K562 (cell line): ENCODE measurements around the gene NXF1. TPM values are rescaled to one million over a fixed set of nuclear protein-coding genes. Genes with fewer than 3 reads are reported as not detected.

Experiments
- ATAC-seq: fragments of 200-7000 bp; cut with Tn5 transposase; 3 replicates; pipeline ENCODE4 v1.9.1; 2020; ENCODE audit warnings: moderate library complexity
- BruUV-seq: library from RNA; stranded (reverse); fragments of 400-500 nt; replicated peaks from 2 replicates; lab custom pipeline; 2021; lab: Mats Ljungman, UMichigan
- CTCF ChIA-PET: fragments of 300-600 bp; formaldehyde crosslinking; extraction: SDS; loops from one replicate; lab custom pipeline; 2021; ENCODE audit warnings: low intra/inter-chr PET ratio; lab: Yijun Ruan, JAX
- POLR2A ChIA-PET: fragments of 300-600, 350-650 bp; sonication (Branson Sonifier 250); formaldehyde crosslinking; extraction: SDS; loops from one replicate; lab custom pipeline; 2021; ENCODE audit warnings: antibody characterized with exemption, inconsistent platforms; lab: Yijun Ruan, JAX
- DNase-seq, 4 experiments: peaks; one replicate each; pipeline versions ENCODE4 v3.0.0 to v3.0.0-alpha.2; 2011 to 2018; ENCODE audit warnings: low spot score in 3 of 4, mixed read lengths in 3 of 4; ENCODE audit errors: extremely low read depth in 1 of 4
- FAIRE-seq: peaks from 2 replicates; lab custom pipeline; 2011; peaks lifted over from hg19 to GRCh38; lab: Jason Lieb, UNC
- H2AFZ ChIP-seq: 2 replicates; pipeline ENCODE4 v1.6.0; 2011; ENCODE audit warnings: low read depth, low read length, control low read depth, inconsistent platforms
- H3K27ac ChIP-seq: fragments of 200-600 bp; 3 replicates; pipeline ENCODE4 v1.8.0; 2011; ENCODE audit warnings: low read depth, mild to moderate bottlenecking, control low read depth, inconsistent platforms, low read length, moderate library complexity, mixed read lengths; ENCODE audit errors: extremely low read depth
- H3K27me3 ChIP-seq, 2 experiments: fragments of 300-600 bp in 1 of 2; 2 replicates in 1 of 2; 3 replicates in 1 of 2; pipeline versions ENCODE4 v1.6.0 to v1.8.0; 2011; ENCODE audit warnings: inconsistent platforms in 2 of 2, low read length in 2 of 2, mild to moderate bottlenecking in 1 of 2, mixed read lengths in 1 of 2, moderate library complexity in 1 of 2; ENCODE audit not compliant: control insufficient read depth in 2 of 2, insufficient read depth in 2 of 2
- H3K36me3 ChIP-seq: fragments of 300-600 bp; 3 replicates; pipeline ENCODE4 v1.8.0; 2011; ENCODE audit warnings: mild to moderate bottlenecking, low read length, inconsistent platforms; ENCODE audit not compliant: control insufficient read depth, insufficient read depth
- H3K4me1 ChIP-seq, 2 experiments: fragments of 200-600 bp in 1 of 2; replicated peaks in 1 of 2; 2 replicates in 1 of 2; 3 replicates in 1 of 2; pipeline versions ENCODE4 v1.5.1 to v1.8.0; 2011; ENCODE audit warnings: inconsistent platforms in 2 of 2, low read length in 2 of 2, mild to moderate bottlenecking in 1 of 2, mixed read lengths in 1 of 2, moderate library complexity in 1 of 2; ENCODE audit not compliant: control insufficient read depth in 2 of 2, insufficient read depth in 2 of 2
- H3K4me2 ChIP-seq: 2 replicates; pipeline ENCODE4 v1.6.1; 2011; ENCODE audit warnings: low read length, control low read depth, inconsistent platforms, mixed read lengths; ENCODE audit not compliant: insufficient read depth
- H3K4me3 ChIP-seq: fragments of 200-600 bp; sonication (generic), shearing (Covaris generic); 2 replicates; pipeline ENCODE4 v1.5.1; 2016; ENCODE audit warnings: control low read depth, inconsistent platforms
- H3K79me2 ChIP-seq: fragments of 200-600 bp; 3 replicates; pipeline ENCODE4 v1.8.0; 2011; ENCODE audit warnings: low read length, inconsistent platforms; ENCODE audit not compliant: control insufficient read depth, insufficient read depth
- H3K9ac ChIP-seq, 2 experiments: 2 replicates each; pipeline versions ENCODE4 v1.6.0 to v1.6.1; 2011; ENCODE audit warnings: low read depth in 2 of 2, low read length in 2 of 2, control low read depth in 1 of 2, inconsistent platforms in 1 of 2, mild to moderate bottlenecking in 1 of 2, mixed read lengths in 1 of 2; ENCODE audit not compliant: insufficient read depth in 1 of 2
- H3K9me1 ChIP-seq: one replicate; pipeline ENCODE4 v1.6.0; 2011; ENCODE audit warnings: inconsistent platforms, mild to moderate bottlenecking, low read length, moderate library complexity; ENCODE audit not compliant: control insufficient read depth, insufficient read depth
- H3K9me3 ChIP-seq: replicated peaks from 2 replicates; pipeline ENCODE4 v1.5.1; 2011; ENCODE audit warnings: low read depth, low read length, inconsistent platforms; ENCODE audit not compliant: control insufficient read depth, insufficient read depth
- H4K20me1 ChIP-seq: replicated peaks from 2 replicates; pipeline ENCODE4 v1.6.1; 2011; ENCODE audit warnings: low read length, inconsistent platforms, mixed read lengths; ENCODE audit not compliant: control insufficient read depth, insufficient read depth
- CTBP1 ChIP-seq: fragments of 450-650 bp; IDR thresholded peaks from 2 replicates; pipeline ENCODE4 v1.6.1; 2016; ENCODE audit warnings: borderline replicate concordance
- EGR1 ChIP-seq: fragments of 450-650 bp; conservative IDR thresholded peaks from 2 replicates; pipeline ENCODE4 v1.6.1; 2017; ENCODE audit warnings: mild to moderate bottlenecking
- FOXA3 ChIP-seq, 2 experiments: fragments of 450-650 bp in 1 of 2; sonication (generic) in 1 of 2; formaldehyde crosslinking; IDR thresholded peaks in 1 of 2; conservative IDR thresholded peaks in 1 of 2; 2 replicates each; pipeline versions ENCODE4 v1.4.0 to v1.8.0; 2020 to 2022; ENCODE audit warnings: mild to moderate bottlenecking in 2 of 2, missing genetic modification reagents in 1 of 2
- GABPB2 ChIP-seq: fragments of 250-450 bp; sonication (Bioruptor Pico); conservative IDR thresholded peaks from 2 replicates; pipeline ENCODE4 v1.5.1; 2021; ENCODE audit warnings: mild to moderate bottlenecking
- HMG20A ChIP-seq: fragments of 450-650 bp; formaldehyde crosslinking; conservative IDR thresholded peaks from 2 replicates; pipeline ENCODE4 v1.4.0; 2020; ENCODE audit warnings: mild to moderate bottlenecking, mixed read lengths
- KAT2B ChIP-seq: IDR thresholded peaks from one replicate; pipeline ENCODE4 v1.6.1; 2012; ENCODE audit warnings: low read depth, mild to moderate bottlenecking, control low read depth, inconsistent platforms, low read length, moderate library complexity
- MAFG ChIP-seq: fragments of 450-650 bp; conservative IDR thresholded peaks from 2 replicates; pipeline ENCODE4 v1.6.1; 2016; ENCODE audit warnings: missing genetic modification characterization, missing compliant biosample characterization
- MIER1 ChIP-seq: fragments of 450-650 bp; IDR thresholded peaks from 2 replicates; pipeline ENCODE4 v1.6.1; 2016; ENCODE audit warnings: antibody characterized with exemption, mild to moderate bottlenecking, low read depth
- NFE2 ChIP-seq: IDR thresholded peaks from 2 replicates; pipeline ENCODE4 v1.6.1; 2014; ENCODE audit warnings: antibody characterized with exemption, low read depth
- NFIC ChIP-seq: fragments of 450-650 bp; IDR thresholded peaks from 2 replicates; pipeline ENCODE4 v1.6.1; 2017; ENCODE audit warnings: mild to moderate bottlenecking, inconsistent platforms
- ZNF3 ChIP-seq: fragments of 250-450 bp; sonication (Bioruptor Pico); IDR thresholded peaks from 2 replicates; pipeline ENCODE4 v1.5.0; 2021; ENCODE audit warnings: mild to moderate bottlenecking, moderate library complexity
- WGBS: fragments of 100-300 bp; shearing (Covaris generic); methylation state at CpG from one replicate; pipeline ENCODE4 v1.1.6; 2016; ENCODE audit warnings: low coverage, mixed read lengths; ENCODE audit not compliant: insufficient coverage; ENCODE audit errors: missing lambda C conversion rate; 5-methylcytosine and 5-hydroxymethylcytosine counted together
- in situ Hi-C: fragments of 300-500 bp; cut with MboI; formaldehyde crosslinking; loops from 4 replicates; pipeline ENCODE4 v1.15.0; 2018; ENCODE audit warnings: inconsistent platforms, mixed read lengths
- intact Hi-C: fragments of 100-400 bp; cut with micrococcal nuclease; formaldehyde crosslinking; loops from 2 replicates; pipeline ENCODE4 v1.14.2; 2022
- polyA plus RNA-seq, 8 experiments: library from polyadenylated mRNA; depleted of rRNA in 4 of 8; stranded (reverse) in 5 of 8; unstranded in 3 of 8; fragments of >200 nt; fragmentation: Nextera tagmentation in 2 of 8; fragmentation: Illumina TruSeq in 1 of 8; extraction: Ambion mirVana in 2 of 8; extraction: Trizol in 1 of 8; gene quantifications; 2 replicates each; pipeline versions ENCODE4 v1.2.1 to v1.2.3, GENCODE V29; 2011 to 2014; ENCODE audit warnings: inconsistent platforms in 1 of 8, missing spikeins in 1 of 8
- total RNA-seq, 7 experiments: library from RNA; depleted of rRNA in 6 of 7; stranded (reverse); fragments of >200 nt in 6 of 7; fragmentation: Illumina TruSeq in 2 of 7; extraction: Trizol in 2 of 7; gene quantifications; 2 replicates each; pipeline versions ENCODE4 v1.2.1 to v1.2.3, GENCODE V29; 2011 to 2021; ENCODE audit warnings: low replicate concordance in 1 of 7
- TF ChIP-seq, protein P1 (sequence below): sonication (generic); formaldehyde crosslinking; IDR thresholded peaks from 2 replicates; pipeline ENCODE4 v1.8.0; 2023; ENCODE audit warnings: missing genetic modification reagents, mild to moderate bottlenecking, borderline replicate concordance
- TF ChIP-seq, protein P2 (sequence below): fragments of 450-650 bp; IDR thresholded peaks from 2 replicates; pipeline ENCODE4 v1.6.1; 2016; ENCODE audit warnings: mild to moderate bottlenecking

The NXF1 gene
- total and polyA plus RNA-seq, 9 of the 15 experiments (the other 6 are each of a cell fraction or from before 2014, with no cell fraction given), result 18.1 to 98.3 (median 35.8) TPM

DNA sequence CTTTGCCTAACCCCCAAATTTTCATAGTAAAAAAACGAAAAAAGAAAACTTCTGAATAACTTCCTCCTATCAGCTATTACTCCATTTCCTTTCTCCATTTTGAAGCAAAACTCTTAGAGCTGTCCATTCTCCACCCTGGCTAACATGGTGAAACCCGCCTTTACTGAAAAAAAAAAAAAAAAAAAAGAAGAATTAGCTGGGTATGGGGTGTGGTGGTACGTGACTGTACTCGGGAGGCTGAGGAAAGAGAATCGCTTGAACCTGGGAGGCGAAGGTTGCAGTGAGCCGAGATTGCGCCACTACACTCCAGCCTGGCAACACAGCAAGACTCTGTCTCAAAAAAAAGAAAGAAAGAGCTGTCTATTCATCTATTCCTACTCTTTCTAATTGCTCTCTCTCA is 11.3 kb upstream of the NXF1 start (continued):
- TF ChIP-seq, protein P1, sequence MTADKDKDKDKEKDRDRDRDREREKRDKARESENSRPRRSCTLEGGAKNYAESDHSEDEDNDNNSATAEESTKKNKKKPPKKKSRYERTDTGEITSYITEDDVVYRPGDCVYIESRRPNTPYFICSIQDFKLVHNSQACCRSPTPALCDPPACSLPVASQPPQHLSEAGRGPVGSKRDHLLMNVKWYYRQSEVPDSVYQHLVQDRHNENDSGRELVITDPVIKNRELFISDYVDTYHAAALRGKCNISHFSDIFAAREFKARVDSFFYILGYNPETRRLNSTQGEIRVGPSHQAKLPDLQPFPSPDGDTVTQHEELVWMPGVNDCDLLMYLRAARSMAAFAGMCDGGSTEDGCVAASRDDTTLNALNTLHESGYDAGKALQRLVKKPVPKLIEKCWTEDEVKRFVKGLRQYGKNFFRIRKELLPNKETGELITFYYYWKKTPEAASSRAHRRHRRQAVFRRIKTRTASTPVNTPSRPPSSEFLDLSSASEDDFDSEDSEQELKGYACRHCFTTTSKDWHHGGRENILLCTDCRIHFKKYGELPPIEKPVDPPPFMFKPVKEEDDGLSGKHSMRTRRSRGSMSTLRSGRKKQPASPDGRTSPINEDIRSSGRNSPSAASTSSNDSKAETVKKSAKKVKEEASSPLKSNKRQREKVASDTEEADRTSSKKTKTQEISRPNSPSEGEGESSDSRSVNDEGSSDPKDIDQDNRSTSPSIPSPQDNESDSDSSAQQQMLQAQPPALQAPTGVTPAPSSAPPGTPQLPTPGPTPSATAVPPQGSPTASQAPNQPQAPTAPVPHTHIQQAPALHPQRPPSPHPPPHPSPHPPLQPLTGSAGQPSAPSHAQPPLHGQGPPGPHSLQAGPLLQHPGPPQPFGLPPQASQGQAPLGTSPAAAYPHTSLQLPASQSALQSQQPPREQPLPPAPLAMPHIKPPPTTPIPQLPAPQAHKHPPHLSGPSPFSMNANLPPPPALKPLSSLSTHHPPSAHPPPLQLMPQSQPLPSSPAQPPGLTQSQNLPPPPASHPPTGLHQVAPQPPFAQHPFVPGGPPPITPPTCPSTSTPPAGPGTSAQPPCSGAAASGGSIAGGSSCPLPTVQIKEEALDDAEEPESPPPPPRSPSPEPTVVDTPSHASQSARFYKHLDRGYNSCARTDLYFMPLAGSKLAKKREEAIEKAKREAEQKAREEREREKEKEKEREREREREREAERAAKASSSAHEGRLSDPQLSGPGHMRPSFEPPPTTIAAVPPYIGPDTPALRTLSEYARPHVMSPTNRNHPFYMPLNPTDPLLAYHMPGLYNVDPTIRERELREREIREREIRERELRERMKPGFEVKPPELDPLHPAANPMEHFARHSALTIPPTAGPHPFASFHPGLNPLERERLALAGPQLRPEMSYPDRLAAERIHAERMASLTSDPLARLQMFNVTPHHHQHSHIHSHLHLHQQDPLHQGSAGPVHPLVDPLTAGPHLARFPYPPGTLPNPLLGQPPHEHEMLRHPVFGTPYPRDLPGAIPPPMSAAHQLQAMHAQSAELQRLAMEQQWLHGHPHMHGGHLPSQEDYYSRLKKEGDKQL (CRISPR knock-in tag), result no peak
- no peak for TF ChIP-seq HMG20A (CRISPR knock-in tag)
- no peak for TF ChIP-seq NFE2
- TF ChIP-seq MAFG (tag), result no peak
- TF ChIP-seq GABPB2 (CRISPR knock-in tag), result no peak

DNA sequence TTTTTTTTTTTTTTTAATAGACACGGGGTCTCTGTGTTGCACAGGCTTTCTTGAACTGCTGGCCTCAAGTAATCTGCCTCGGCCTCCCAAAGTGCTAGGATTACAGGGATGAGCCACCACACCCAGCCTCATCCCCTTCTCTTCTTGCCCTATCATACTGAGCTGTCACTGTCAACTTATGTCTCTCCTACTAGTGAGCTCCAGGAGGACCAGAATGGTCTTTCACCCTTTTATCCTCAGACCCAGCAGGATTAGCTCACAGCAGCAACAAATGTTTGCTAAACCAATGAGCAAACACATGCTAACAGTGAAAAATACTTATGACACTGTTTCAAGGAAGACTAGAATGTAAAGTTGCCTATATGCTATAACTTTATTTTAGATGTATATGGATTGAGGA is 6.4 kb upstream of the NXF1 start:
- CTCF ChIA-PET, result no interaction called here
- FAIRE-seq (no peak), ATAC-seq (peak; percentile 44), DNase-seq (no peak)
- intact Hi-C loops, result no loop called here
- H3K27ac ChIP-seq, result no peak overlapping the region
- POLR2A ChIA-PET, result interaction anchor here (0.6 to 2.5 kb wide), 9 partner anchors 11 to 166 kb away, joined by 3 to 16 read pairs (median 4); partner anchors contain the start of genes C11orf98, CSKMT, STX5 and ZBTB3
- H3K4me1 ChIP-seq, result peaks cover 2 to 3% of the 10 kb centered on the region in 2 experiments; a peak in 3 of 5 replicates
- peaks cover 2% of the 10 kb centered on the region; the same call in 2 of the 3 replicates for H3K36me3 ChIP-seq
- BruUV-seq, result no TSS peak
- no peak overlapping the region for H2AFZ ChIP-seq
- no peaks in the 10 kb centered on the region for H4K20me1 ChIP-seq
- H3K4me2 ChIP-seq, result no peak overlapping the region
- no peaks in the 10 kb centered on the region for H3K27me3 ChIP-seq
- H3K4me3 ChIP-seq, result no peak overlapping the region
- no peaks in the 10 kb centered on the region for H3K9me1 ChIP-seq
- H3K79me2 ChIP-seq, result no peaks in the 10 kb centered on the region
- in situ Hi-C loops, result no loop called here
- no peak overlapping the region; a peak in 1 of 4 replicates for H3K9ac ChIP-seq
- WGBS, result 13% methylated on average over 2 of the region's 2 CpGs
- no peaks in the 10 kb centered on the region for H3K9me3 ChIP-seq
- TF ChIP-seq NFIC (no peak), CTBP1 (no peak), FOXA3 (CRISPR knock-in tag; conservative IDR thresholded peaks at IDR 0.05 in 1 of 2, IDR thresholded peaks at IDR 0.05 in 1 of 2) (no peak), EGR1 (no peak), KAT2B (no peak), ZNF3 (CRISPR knock-in tag) (no peak), MIER1 (no peak)
- TF ChIP-seq, protein P2, sequence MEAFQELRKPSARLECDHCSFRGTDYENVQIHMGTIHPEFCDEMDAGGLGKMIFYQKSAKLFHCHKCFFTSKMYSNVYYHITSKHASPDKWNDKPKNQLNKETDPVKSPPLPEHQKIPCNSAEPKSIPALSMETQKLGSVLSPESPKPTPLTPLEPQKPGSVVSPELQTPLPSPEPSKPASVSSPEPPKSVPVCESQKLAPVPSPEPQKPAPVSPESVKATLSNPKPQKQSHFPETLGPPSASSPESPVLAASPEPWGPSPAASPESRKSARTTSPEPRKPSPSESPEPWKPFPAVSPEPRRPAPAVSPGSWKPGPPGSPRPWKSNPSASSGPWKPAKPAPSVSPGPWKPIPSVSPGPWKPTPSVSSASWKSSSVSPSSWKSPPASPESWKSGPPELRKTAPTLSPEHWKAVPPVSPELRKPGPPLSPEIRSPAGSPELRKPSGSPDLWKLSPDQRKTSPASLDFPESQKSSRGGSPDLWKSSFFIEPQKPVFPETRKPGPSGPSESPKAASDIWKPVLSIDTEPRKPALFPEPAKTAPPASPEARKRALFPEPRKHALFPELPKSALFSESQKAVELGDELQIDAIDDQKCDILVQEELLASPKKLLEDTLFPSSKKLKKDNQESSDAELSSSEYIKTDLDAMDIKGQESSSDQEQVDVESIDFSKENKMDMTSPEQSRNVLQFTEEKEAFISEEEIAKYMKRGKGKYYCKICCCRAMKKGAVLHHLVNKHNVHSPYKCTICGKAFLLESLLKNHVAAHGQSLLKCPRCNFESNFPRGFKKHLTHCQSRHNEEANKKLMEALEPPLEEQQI, result no peak
